ENCODE results near the gene STAC. TPM values are rescaled to one million over a fixed set of nuclear protein-coding genes. Genes with fewer than 3 reads are reported as not detected.

The STAC gene
- total and polyA plus RNA-seq, 2 donors (not counting 3 experiments of a cell fraction or from before 2014, with no cell fraction given), result 0.03 to 0.88 TPM

- BruUV-seq (replicated peaks), result no TSS peak
- no peak for TF ChIP-seq POLR2AphosphoS5 (IDR thresholded peaks at IDR 0.05; ENCODE audit: insufficient read depth, low read depth, low read length)
- no peak for TF ChIP-seq GATA2 (IDR thresholded peaks at IDR 0.05; ENCODE audit: insufficient read depth, insufficient read length, low read depth, low read length)
- no peak for TF ChIP-seq POLR2A (IDR thresholded peaks at IDR 0.05; ENCODE audit: low read depth, low read length)
- no peak for TF ChIP-seq EZH2 (IDR thresholded peaks at IDR 0.05; ENCODE audit: borderline replicate concordance, low read depth, low read length, severe bottlenecking)
- no peak for TF ChIP-seq JUN (IDR thresholded peaks at IDR 0.05; ENCODE audit: borderline replicate concordance, insufficient read depth, insufficient read length, low read depth)
- TF ChIP-seq FOS (IDR thresholded peaks at IDR 0.05; ENCODE audit: borderline replicate concordance, insufficient read depth, low read length), result no peak
- no peak for TF ChIP-seq CTCF (IDR thresholded peaks at IDR 0.05; ENCODE audit: extremely low read depth in 1 of 2, insufficient read depth in 1 of 2, low read depth in 1 of 2, low read length in 2 of 2)
- no peak for TF ChIP-seq MYC (IDR thresholded peaks at IDR 0.05; ENCODE audit: low read depth, low read length)
- no peak for TF ChIP-seq MAX (IDR thresholded peaks at IDR 0.05; ENCODE audit: insufficient read depth, insufficient read length)
- no peaks in the 10 kb centered on the region for H3K27me3 ChIP-seq (ENCODE audit: control insufficient read depth in 2 of 2, insufficient read depth in 2 of 2, low read length in 2 of 2)
- no peaks in the 10 kb centered on the region for H3K79me2 ChIP-seq (ENCODE audit: control insufficient read depth, insufficient read depth, low read length)
- H3K36me3 ChIP-seq (ENCODE audit: control insufficient read depth in 2 of 2, extremely low read depth in 1 of 2, insufficient read depth in 2 of 2, low read length in 2 of 2), result no peaks in the 10 kb centered on the region
- dilution Hi-C loops (cut with MboI; ENCODE audit: extremely low pct_ligation_motif_present, low sequenced_read_pairs) (no loop called here), intact Hi-C loops (cut with micrococcal nuclease) (no loop called here)
- H4K20me1 ChIP-seq (replicated peaks; ENCODE audit: control insufficient read depth, extremely low read depth, insufficient read depth, low read length), result no peaks in the 10 kb centered on the region
- no peak overlapping the region for H2AFZ ChIP-seq (ENCODE audit: low read depth, low read length)
- no peak overlapping the region for H3K4me3 ChIP-seq (replicated peaks in 1 of 3; ENCODE audit: insufficient read depth in 1 of 3, low read depth in 1 of 3, low read length in 3 of 3)
- no peaks in the 10 kb centered on the region for H3K9me1 ChIP-seq (replicated peaks; ENCODE audit: control insufficient read depth, extremely low read depth, insufficient read depth, low read length)
- no peak overlapping the region for H3K4me2 ChIP-seq (ENCODE audit: insufficient read depth, low read length)
- ChIA-PET POLR2A (no interaction called here), CTCF (no interaction called here)
- H3K9ac ChIP-seq (replicated peaks; ENCODE audit: extremely low read depth, insufficient read depth, low read length), result no peak overlapping the region
- no peak for DNase-seq (ENCODE audit: low read depth, low spot score)
- H3K9me3 ChIP-seq (replicated peaks; ENCODE audit: control insufficient read depth, insufficient read depth, low read length), result peaks cover 2% of the 10 kb centered on the region
- H3K4me1 ChIP-seq (ENCODE audit: control insufficient read depth, extremely low read depth, insufficient read depth, low read length), result no peaks in the 10 kb centered on the region
- FAIRE-seq, result no peak
- no peak overlapping the region for H3K27ac ChIP-seq (ENCODE audit: insufficient read depth, low read depth, low read length)
Measured at GRCh38 chr3:36418296-36418695, 38.0 kb downstream of the STAC start.

All from endothelial cell of umbilical vein (primary cell).